Neuron (in vitro differentiated cells): ENCODE data around the gene DAAM1.

Source experiments
- H2AFZ ChIP-seq: one replicate; pipeline ENCODE4 v1.6.1; 2013; ENCODE audit warnings: low read depth, mild to moderate bottlenecking, inconsistent platforms, low read length, moderate library complexity
- H3K27me3 ChIP-seq: one replicate; pipeline ENCODE4 v1.6.1; 2013; ENCODE audit warnings: low read length; ENCODE audit not compliant: insufficient read depth
- H3K36me3 ChIP-seq: one replicate; pipeline ENCODE4 v1.6.1; 2013; ENCODE audit warnings: low read length; ENCODE audit not compliant: insufficient read depth
- H3K4me1 ChIP-seq: one replicate; pipeline ENCODE4 v1.6.1; 2013; ENCODE audit warnings: low read length; ENCODE audit not compliant: insufficient read depth
- H3K4me3 ChIP-seq: 2 replicates; pipeline ENCODE4 v1.5.1; 2013; ENCODE audit warnings: mild to moderate bottlenecking, low read length, moderate library complexity
- H3K9me3 ChIP-seq: one replicate; pipeline ENCODE4 v1.6.1; 2013; ENCODE audit warnings: low read length

DAAM1 gene

DNA sequence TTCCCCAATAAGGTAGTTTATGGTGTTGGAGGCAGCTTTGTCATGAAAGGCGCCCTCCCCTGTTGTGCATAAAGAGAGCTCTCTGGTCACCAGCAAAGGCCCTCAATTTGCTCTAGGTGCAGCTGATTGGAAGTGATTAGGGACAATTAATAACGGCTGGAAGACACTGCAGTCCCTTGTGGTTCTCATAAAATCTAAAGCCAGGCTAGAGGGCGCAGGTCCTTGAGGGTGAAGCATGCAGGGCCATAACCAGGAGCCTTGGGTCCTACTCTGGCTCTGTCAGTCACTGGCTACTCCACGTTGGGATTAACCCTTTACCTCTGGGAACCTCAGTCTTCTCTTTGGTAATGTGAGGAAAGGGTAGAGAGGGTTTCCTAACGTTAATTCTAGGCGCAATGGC, 1.9 kb downstream of the DAAM1 start:
- peak overlapping the region; percentile 97 for H3K4me3 ChIP-seq
- no peaks in the 10 kb centered on the region for H3K27me3 ChIP-seq
- no peaks in the 10 kb centered on the region for H3K36me3 ChIP-seq
- no peaks in the 10 kb centered on the region for H3K9me3 ChIP-seq
- peaks cover 36% of the 10 kb centered on the region for H3K4me1 ChIP-seq
- no peak overlapping the region for H2AFZ ChIP-seq

GRCh38 chr14:59195912-59196311, 7.4 kb downstream of the DAAM1 start:
- H3K4me1 ChIP-seq, result peaks cover 10% of the 10 kb centered on the region
- peaks cover 4% of the 10 kb centered on the region for H3K36me3 ChIP-seq
- peaks cover 3% of the 10 kb centered on the region for H3K9me3 ChIP-seq
- H3K27me3 ChIP-seq, result no peaks in the 10 kb centered on the region
- no peak overlapping the region for H3K4me3 ChIP-seq
- no peak overlapping the region for H2AFZ ChIP-seq

DNA sequence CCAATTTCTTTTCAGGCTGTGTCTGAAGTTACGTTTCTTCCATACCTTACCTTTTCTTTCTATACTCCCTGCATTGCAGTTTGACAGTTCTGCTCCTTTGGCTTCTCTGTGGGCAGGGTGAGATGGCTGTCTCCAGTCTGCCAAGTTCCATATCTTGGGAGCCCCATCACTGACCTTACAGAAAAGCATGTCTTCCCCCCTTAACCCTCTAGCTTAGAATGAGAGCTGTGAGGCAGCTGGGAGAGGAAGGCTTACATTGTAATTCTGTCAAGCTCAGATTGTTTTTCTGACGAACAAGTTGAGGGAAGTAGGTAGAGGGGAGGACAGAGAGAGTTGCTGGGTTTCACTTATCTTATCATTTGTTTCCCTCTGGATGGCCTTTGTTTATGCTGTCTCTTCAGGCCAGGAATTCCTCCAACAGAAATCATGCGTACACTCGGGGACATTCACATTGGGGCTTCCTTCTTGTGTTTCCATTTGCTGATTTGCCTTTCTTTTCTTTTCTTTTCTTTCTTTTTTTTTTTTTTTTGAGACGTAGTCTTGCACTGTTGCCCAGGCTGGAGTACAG, 9.3 kb downstream of the DAAM1 start:
- Histone ChIP-seq H3K4me1 (no peaks in the 10 kb centered on the region), H2AFZ (no peak overlapping the region), H3K27me3 (no peaks in the 10 kb centered on the region), H3K9me3 (peaks cover 3% of the 10 kb centered on the region), H3K4me3 (no peak overlapping the region), H3K36me3 (peaks cover 4% of the 10 kb centered on the region)

DNA sequence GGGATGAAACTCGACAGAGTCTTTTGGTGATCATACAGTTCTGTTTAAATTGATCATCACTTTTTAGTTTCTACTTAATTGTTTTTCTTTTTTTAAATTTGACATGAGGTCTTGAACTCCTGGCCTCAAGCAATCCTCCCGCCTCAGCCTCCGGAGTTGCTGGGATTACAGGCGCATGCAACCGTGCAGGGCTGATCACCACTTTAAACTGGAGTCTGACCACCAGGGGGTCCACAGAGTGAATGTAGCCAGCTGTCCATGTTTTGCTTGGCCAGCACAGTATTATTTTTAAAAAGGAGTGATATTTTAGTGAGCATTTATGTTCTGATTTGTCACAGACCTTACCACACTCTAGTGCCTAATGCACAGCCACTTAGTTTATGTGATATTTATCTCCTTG, 10.7 kb downstream of the DAAM1 start:
- H3K9me3 ChIP-seq, result peaks cover 3% of the 10 kb centered on the region
- no peak overlapping the region for H2AFZ ChIP-seq
- peaks cover 4% of the 10 kb centered on the region for H3K36me3 ChIP-seq
- H3K4me3 ChIP-seq, result no peak overlapping the region
- no peaks in the 10 kb centered on the region for H3K4me1 ChIP-seq
- no peaks in the 10 kb centered on the region for H3K27me3 ChIP-seq

DNA sequence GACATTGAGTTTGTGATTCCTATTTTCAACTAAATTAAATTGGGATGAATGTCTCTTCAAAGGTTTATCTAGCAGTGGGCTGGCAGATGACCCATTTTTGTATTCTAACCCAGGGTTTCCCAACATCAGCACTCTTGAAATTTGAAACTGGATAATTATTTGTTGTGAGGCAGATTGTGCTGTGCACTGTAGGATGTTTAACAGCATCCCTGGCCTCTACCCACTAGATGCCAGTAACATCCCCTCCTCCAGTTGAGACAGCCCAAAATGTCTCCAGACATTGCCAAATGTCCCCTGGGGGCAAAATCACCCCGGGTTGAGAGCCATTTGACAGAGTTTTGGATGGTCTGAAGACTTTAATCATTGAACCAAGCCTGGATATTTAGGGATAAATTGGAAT, 11.1 kb downstream of the DAAM1 start:
- Histone ChIP-seq H2AFZ (no peak overlapping the region), H3K9me3 (peaks cover 3% of the 10 kb centered on the region), H3K4me3 (no peak overlapping the region), H3K36me3 (peaks cover 4% of the 10 kb centered on the region), H3K4me1 (no peaks in the 10 kb centered on the region), H3K27me3 (no peaks in the 10 kb centered on the region)

DNA sequence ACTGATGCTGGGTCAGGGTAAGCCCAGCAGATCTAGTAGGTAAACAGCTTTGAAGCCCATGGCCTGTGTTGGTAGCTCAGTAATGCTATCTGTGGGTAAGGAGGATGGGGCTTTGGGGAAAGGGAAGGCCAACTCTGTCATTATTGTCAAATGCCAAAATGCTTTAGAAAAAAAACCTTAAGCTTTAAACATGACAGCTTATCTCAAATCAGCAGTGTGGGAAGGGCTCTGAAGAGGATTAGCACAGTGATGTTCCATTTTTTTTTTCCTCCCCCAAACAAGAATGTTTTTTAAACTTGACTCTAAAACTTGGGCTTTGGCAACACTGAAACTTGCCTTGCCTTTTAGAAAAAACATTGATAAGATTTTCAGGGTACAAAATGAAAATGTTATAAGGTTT, 11.7 kb downstream of the DAAM1 start:
- peaks cover 4% of the 10 kb centered on the region for H3K36me3 ChIP-seq
- no peak overlapping the region for H2AFZ ChIP-seq
- no peaks in the 10 kb centered on the region for H3K4me1 ChIP-seq

DNA sequence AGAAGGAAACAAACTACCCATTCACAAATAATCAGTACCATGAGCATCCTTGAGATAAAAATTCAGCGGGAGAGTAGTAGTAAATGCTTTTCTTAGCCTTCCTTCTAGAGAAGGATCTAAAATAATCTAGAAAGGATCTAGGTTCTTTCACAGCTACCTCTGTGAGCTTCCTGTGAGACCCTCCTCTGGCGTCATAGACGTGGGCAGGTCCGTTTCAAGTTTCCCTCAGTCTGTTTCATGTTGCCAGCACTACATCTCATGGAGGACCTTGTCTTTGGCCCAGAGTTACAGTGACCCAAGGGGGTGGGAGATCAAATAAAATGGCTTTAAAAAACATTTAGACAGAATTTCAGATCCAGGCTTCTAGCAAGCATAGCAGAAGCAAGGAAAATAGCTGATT, 13.6 kb downstream of the DAAM1 start:
- Histone ChIP-seq H3K4me1 (no peaks in the 10 kb centered on the region), H2AFZ (no peak overlapping the region), H3K36me3 (peaks cover 4% of the 10 kb centered on the region), H3K9me3 (no peaks in the 10 kb centered on the region), H3K4me3 (no peak overlapping the region), H3K27me3 (no peaks in the 10 kb centered on the region)

More for the DNA sequence above, 11.7 kb downstream of the DAAM1 start:
- Histone ChIP-seq H3K4me3 (no peak overlapping the region), H3K27me3 (no peaks in the 10 kb centered on the region), H3K9me3 (peaks cover 3% of the 10 kb centered on the region)

DNA sequence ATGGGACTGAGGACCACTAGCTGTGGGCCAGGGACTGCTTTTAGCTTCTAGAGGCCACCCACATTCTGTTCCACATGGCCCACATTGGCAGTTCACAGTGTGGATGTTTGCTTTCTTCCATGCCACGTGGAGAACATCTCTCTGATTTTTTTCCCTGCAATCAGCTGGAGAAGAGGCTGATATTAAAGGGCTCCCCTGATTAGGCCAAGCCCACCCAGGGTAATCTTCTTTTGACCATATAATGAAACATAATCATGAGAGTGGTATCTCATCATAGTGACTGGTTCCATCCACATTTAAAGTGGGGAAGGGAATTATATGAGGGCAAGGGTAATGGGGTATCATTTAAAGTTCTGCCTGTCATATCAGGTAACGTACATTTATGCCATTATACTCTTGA, 15.8 kb downstream of the DAAM1 start:
- Histone ChIP-seq H3K36me3 (peaks cover 2% of the 10 kb centered on the region), H2AFZ (no peak overlapping the region), H3K9me3 (peaks cover 3% of the 10 kb centered on the region), H3K4me3 (no peak overlapping the region), H3K27me3 (no peaks in the 10 kb centered on the region), H3K4me1 (no peaks in the 10 kb centered on the region)

DNA sequence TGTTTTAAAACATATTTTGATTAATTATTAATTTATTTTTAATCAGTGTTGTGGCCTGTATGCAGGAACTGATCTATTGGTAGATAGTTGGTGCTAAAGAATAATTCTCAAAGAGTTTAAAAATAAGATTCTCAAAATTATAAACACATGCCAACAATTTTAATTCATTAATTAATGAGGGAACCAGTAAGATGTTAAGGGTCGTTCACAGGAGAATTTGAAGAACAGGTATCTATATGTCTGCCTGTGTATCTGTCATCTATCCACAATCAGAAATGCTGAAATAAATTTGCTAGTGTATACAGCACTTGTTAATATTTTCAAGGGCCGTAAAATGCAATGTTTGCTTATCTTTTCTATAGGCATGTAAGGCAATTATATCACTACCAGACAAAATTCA, 18.4 kb downstream of the DAAM1 start:
- Histone ChIP-seq H3K4me1 (no peaks in the 10 kb centered on the region), H3K4me3 (no peak overlapping the region), H3K27me3 (no peaks in the 10 kb centered on the region), H3K36me3 (no peaks in the 10 kb centered on the region), H2AFZ (no peak overlapping the region), H3K9me3 (peaks cover 3% of the 10 kb centered on the region)

DNA sequence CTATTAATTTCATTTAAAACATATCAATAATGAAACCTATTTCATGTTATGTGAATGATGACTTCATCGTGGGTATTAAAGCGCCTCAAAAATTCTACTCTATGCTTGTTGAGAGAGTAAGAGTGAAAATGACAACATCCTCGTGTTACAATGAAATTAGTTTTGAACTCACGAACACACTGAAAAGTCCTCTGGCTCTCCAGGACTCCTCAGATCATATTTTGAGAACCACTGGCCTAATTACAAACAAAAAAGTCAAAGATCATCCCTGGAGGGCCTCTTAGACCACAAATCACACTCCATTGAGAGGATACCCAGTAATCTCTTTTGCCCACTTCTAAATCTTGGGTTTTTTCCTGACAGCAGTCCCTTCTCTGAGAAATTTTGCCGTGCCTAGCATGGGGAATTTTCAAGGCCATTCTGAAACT, 19.1 kb downstream of the DAAM1 start:
- no peaks in the 10 kb centered on the region for H3K27me3 ChIP-seq
- no peak overlapping the region for H2AFZ ChIP-seq
- H3K4me1 ChIP-seq, result no peaks in the 10 kb centered on the region
- H3K9me3 ChIP-seq, result peaks cover 3% of the 10 kb centered on the region
- peaks cover 2% of the 10 kb centered on the region for H3K36me3 ChIP-seq
- no peak overlapping the region for H3K4me3 ChIP-seq

GRCh38 chr14:59208224-59208814, 19.9 kb downstream of the DAAM1 start:
- no peaks in the 10 kb centered on the region for H3K27me3 ChIP-seq
- no peak overlapping the region for H2AFZ ChIP-seq
- H3K9me3 ChIP-seq, result peaks cover 3% of the 10 kb centered on the region
- no peaks in the 10 kb centered on the region for H3K4me1 ChIP-seq
- no peak overlapping the region for H3K4me3 ChIP-seq
- H3K36me3 ChIP-seq, result peaks cover 2% of the 10 kb centered on the region

GRCh38 chr14:59208954-59209353, 20.5 kb downstream of the DAAM1 start:
- no peak overlapping the region for H2AFZ ChIP-seq
- no peaks in the 10 kb centered on the region for H3K27me3 ChIP-seq
- no peaks in the 10 kb centered on the region for H3K4me1 ChIP-seq
- H3K36me3 ChIP-seq, result peaks cover 2% of the 10 kb centered on the region
- no peak overlapping the region for H3K4me3 ChIP-seq
- H3K9me3 ChIP-seq, result peaks cover 3% of the 10 kb centered on the region

- Histone ChIP-seq H3K9me3 (peaks cover 3% of the 10 kb centered on the region), H3K27me3 (no peaks in the 10 kb centered on the region), H3K4me3 (no peak overlapping the region), H3K36me3 (peaks cover 2% of the 10 kb centered on the region), H3K4me1 (peaks cover 3% of the 10 kb centered on the region), H2AFZ (no peak overlapping the region)
These were observed 22.2 kb downstream of the DAAM1 start for GRCh38 chr14:59210621-59211020.
